SK-N-SH (cell line): Measurements from ENCODE around the gene PDE6B. TPM values are rescaled to one million over a fixed set of nuclear protein-coding genes. Genes with fewer than 3 reads are reported as not detected.

Source experiments
- CTCF ChIA-PET: fragments of 300-600, 350-600 bp; formaldehyde crosslinking; extraction: SDS; loops from one replicate; lab custom pipeline; 2021; lab: Yijun Ruan, JAX
- POLR2A ChIA-PET: fragments of 350-600 bp; sonication (Branson Sonifier 250); formaldehyde crosslinking; extraction: SDS; loops from one replicate; lab custom pipeline; 2020; ENCODE audit warnings: antibody characterized with exemption, inconsistent platforms; lab: Yijun Ruan, JAX
- DNase-seq: peaks from one replicate; pipeline ENCODE4 v3.0.0; 2012
- H2AFZ ChIP-seq: fragments of 200-600 bp; sonication (generic); 2 replicates; pipeline ENCODE4 v1.8.1; 2016; ENCODE audit warnings: antibody characterized with exemption, mild to moderate bottlenecking, low read depth
- H3F3A ChIP-seq: fragments of 200-600 bp; sonication (generic); replicated peaks from 2 replicates; pipeline ENCODE3; 2016; ENCODE audit warnings: antibody characterized with exemption, mild to moderate bottlenecking; ENCODE audit not compliant: insufficient read depth
- H3K27ac ChIP-seq, 2 experiments: fragments of 200-500 bp in 1 of 2; fragments of 200-600 bp in 1 of 2; sonication (Bioruptor generic) in 1 of 2; sonication (generic), shearing (Covaris generic) in 1 of 2; 2 replicates each; pipeline versions ENCODE4 v1.5.1 to v1.6.1; 2014 to 2016; ENCODE audit warnings: low read depth in 2 of 2, inconsistent platforms in 1 of 2, low read length in 1 of 2, mild to moderate bottlenecking in 1 of 2, mixed read lengths in 1 of 2
- H3K27me3 ChIP-seq: fragments of 200-600 bp; sonication (generic), shearing (Covaris generic); 2 replicates; pipeline ENCODE4 v1.6.1; 2016; ENCODE audit warnings: mixed run types; ENCODE audit not compliant: insufficient read depth
- H3K36me3 ChIP-seq, 2 experiments: fragments of 200-500 bp in 1 of 2; fragments of 200-600 bp in 1 of 2; sonication (Bioruptor generic) in 1 of 2; sonication (generic) in 1 of 2; replicated peaks in 1 of 2; 2 replicates each; pipeline versions ENCODE3 to v1.5.1; 2014 to 2016; ENCODE audit warnings: low read length in 1 of 2, mild to moderate bottlenecking in 1 of 2; ENCODE audit not compliant: insufficient read depth in 2 of 2, control insufficient read depth in 1 of 2
- H3K4me1 ChIP-seq, 2 experiments: fragments of 200-500 bp in 1 of 2; fragments of 200-600 bp in 1 of 2; sonication (Bioruptor generic) in 1 of 2; sonication (generic), shearing (Covaris generic) in 1 of 2; 2 replicates each; pipeline versions ENCODE4 v1.5.1 to v1.6.1; 2014 to 2016; ENCODE audit warnings: low read depth in 1 of 2, low read length in 1 of 2, mixed run types in 1 of 2; ENCODE audit not compliant: insufficient read depth in 2 of 2, control insufficient read depth in 1 of 2
- H3K4me2 ChIP-seq: fragments of 200-600 bp; sonication (generic), shearing (Covaris generic); 2 replicates; pipeline ENCODE4 v1.6.1; 2017; ENCODE audit warnings: mixed run types
- H3K4me3 ChIP-seq, 2 experiments: fragments of 200-500 bp in 1 of 2; fragments of 200-600 bp in 1 of 2; sonication (Bioruptor generic) in 1 of 2; sonication (generic), shearing (Covaris generic) in 1 of 2; 2 replicates each; pipeline versions ENCODE4 v1.5.1 to v1.8.1; 2014 to 2016; ENCODE audit warnings: low read depth in 2 of 2, inconsistent platforms in 1 of 2, low read length in 1 of 2, mild to moderate bottlenecking in 1 of 2, mixed read lengths in 1 of 2, moderate library complexity in 1 of 2
- H3K79me2 ChIP-seq: fragments of 200-600 bp; sonication (generic); 2 replicates; pipeline ENCODE4 v1.8.1; 2017; ENCODE audit warnings: mild to moderate bottlenecking; ENCODE audit not compliant: insufficient read depth
- H3K9ac ChIP-seq: fragments of 200-600 bp; sonication (generic); 2 replicates; pipeline ENCODE4 v1.6.1; 2017; ENCODE audit warnings: mixed run types
- H3K9me2 ChIP-seq: fragments of 200-600 bp; sonication (generic); 2 replicates; pipeline ENCODE4 v1.6.1; 2017; ENCODE audit warnings: mixed run types
- H3K9me3 ChIP-seq: fragments of 200-600 bp; sonication (generic); 2 replicates; pipeline ENCODE4 v1.6.1; 2017; ENCODE audit warnings: mixed run types, mild to moderate bottlenecking, moderate library complexity
- H4K20me1 ChIP-seq: fragments of 200-600 bp; sonication (generic); 2 replicates; pipeline ENCODE4 v1.6.1; 2017; ENCODE audit warnings: mild to moderate bottlenecking, mixed run types; ENCODE audit not compliant: insufficient read depth
- CHD2 ChIP-seq: fragments of 150-350 bp; IDR thresholded peaks from 2 replicates; pipeline ENCODE4 v1.6.1; 2018; ENCODE audit warnings: low read length; ENCODE audit not compliant: partially characterized antibody
- ELF1 ChIP-seq: IDR thresholded peaks from 2 replicates; pipeline ENCODE4 v1.4.0; 2012
- EP300 ChIP-seq, 2 experiments: IDR thresholded peaks; 2 replicates each; pipeline versions ENCODE4 v1.4.0 to v1.6.1; 2012; ENCODE audit warnings: borderline replicate concordance in 1 of 2, low read depth in 1 of 2, low read length in 1 of 2
- FOXJ3 ChIP-seq: sonication (generic); formaldehyde crosslinking; IDR thresholded peaks from 2 replicates; pipeline ENCODE4 v1.5.1; 2020; ENCODE audit warnings: mild to moderate bottlenecking, missing genetic modification reagents
- FOXM1 ChIP-seq: IDR thresholded peaks from 2 replicates; pipeline ENCODE4 v1.4.0; 2012; ENCODE audit warnings: low read depth, mild to moderate bottlenecking
- NFIC ChIP-seq: IDR thresholded peaks from 2 replicates; pipeline ENCODE4 v1.4.0; 2012; ENCODE audit warnings: borderline replicate concordance
- NRF1 ChIP-seq: IDR thresholded peaks from 2 replicates; pipeline ENCODE4 v1.6.1; 2012; ENCODE audit warnings: low read depth, mild to moderate bottlenecking, low read length
- RAD21 ChIP-seq: IDR thresholded peaks from 2 replicates; pipeline ENCODE4 v1.6.1; 2012; ENCODE audit warnings: mild to moderate bottlenecking, low read length
- RCOR1 ChIP-seq: fragments of 150-350 bp; IDR thresholded peaks from 2 replicates; pipeline ENCODE4 v1.6.1; 2017; ENCODE audit warnings: antibody characterized with exemption, low read length
- RFX5 ChIP-seq: IDR thresholded peaks from 2 replicates; pipeline ENCODE4 v1.6.1; 2012; ENCODE audit warnings: mild to moderate bottlenecking, improper control_type of control experiment, low read length
- RXRA ChIP-seq: IDR thresholded peaks from 2 replicates; pipeline ENCODE4 v1.4.0; 2012; ENCODE audit warnings: low read depth, mild to moderate bottlenecking, borderline replicate concordance
- SIN3A ChIP-seq: IDR thresholded peaks from 2 replicates; pipeline ENCODE4 v1.6.1; 2012; ENCODE audit warnings: low read depth, mild to moderate bottlenecking, low read length, moderate library complexity, borderline replicate concordance
- TAF1 ChIP-seq: IDR thresholded peaks from 2 replicates; pipeline ENCODE4 v1.6.1; 2012; ENCODE audit warnings: low read depth, mild to moderate bottlenecking, low read length, moderate library complexity, borderline replicate concordance
- TEAD4 ChIP-seq: IDR thresholded peaks from 2 replicates; pipeline ENCODE4 v1.4.0; 2012; ENCODE audit warnings: mild to moderate bottlenecking, borderline replicate concordance; ENCODE audit not compliant: insufficient read depth
- YY1 ChIP-seq: IDR thresholded peaks from 2 replicates; pipeline ENCODE4 v1.4.0; 2012; ENCODE audit warnings: low read depth, mild to moderate bottlenecking
- whole genome bisulfite sequencing: methylation state at CpG from one replicate; pipeline ENCODE4 v1.1.6; 2017; ENCODE audit warnings: low lambda C conversion rate; 5-methylcytosine and 5-hydroxymethylcytosine counted together
- polyA plus RNA-seq, 3 experiments: library from polyadenylated mRNA; depleted of rRNA; stranded (reverse); fragments of >200 nt; gene quantifications; 2 replicates each; pipeline ENCODE4 v1.2.3, GENCODE V29; 2012
- TF ChIP-seq, protein P1 (sequence below): fragments of 150-350 bp; IDR thresholded peaks from 2 replicates; pipeline ENCODE4 v1.6.1; 2017; ENCODE audit warnings: antibody characterized with exemption, low read length, low read depth, borderline replicate concordance
- TF ChIP-seq, protein P2 (sequence below): IDR thresholded peaks from 2 replicates; pipeline ENCODE4 v1.4.0; 2012; ENCODE audit warnings: low read depth, borderline replicate concordance
- TF ChIP-seq, protein P3 (sequence below): IDR thresholded peaks from 2 replicates; pipeline ENCODE4; 2012
- TF ChIP-seq, protein P4 (sequence below): fragments of 150-350 bp; IDR thresholded peaks from 2 replicates; pipeline ENCODE4 v1.6.1; 2016; ENCODE audit warnings: mild to moderate bottlenecking, low read depth, low read length

Gene PDE6B
- polyA plus RNA-seq, 1 of the 3 experiments (the other 2 are of a cell fraction): 1.2 TPM

DNA sequence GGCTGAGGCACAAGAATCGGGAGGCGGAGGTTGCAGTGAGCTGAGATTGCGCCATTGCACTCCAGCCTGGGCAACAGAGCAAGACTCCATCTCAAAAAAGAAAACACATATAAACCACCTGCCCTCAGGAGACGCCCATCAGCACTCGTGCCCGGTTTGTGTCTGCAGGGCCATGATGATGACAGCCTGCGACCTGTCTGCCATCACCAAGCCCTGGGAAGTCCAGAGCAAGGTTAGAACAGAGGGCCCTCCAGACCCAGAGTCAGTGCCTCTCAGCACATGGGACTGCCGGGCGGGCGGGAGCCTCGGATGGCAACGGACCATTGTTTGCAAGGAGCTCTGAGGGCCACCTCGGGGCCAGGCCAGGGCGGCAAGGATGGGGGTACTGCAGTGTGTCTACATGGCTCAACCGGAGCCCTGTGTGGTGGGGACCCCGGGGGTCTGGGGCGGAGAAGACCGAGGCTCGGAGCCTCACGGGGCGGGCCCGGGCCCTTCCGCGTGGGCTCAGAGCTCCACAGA, 39.4 kb downstream of the PDE6B start:
- H3K4me2 ChIP-seq: no peak overlapping the region
- H3K4me1 ChIP-seq: peaks cover 0 to 22% of the 10 kb centered on the region in 2 experiments; a peak in 1 of 4 replicates
- no peaks in the 10 kb centered on the region for H4K20me1 ChIP-seq
- H3K27ac ChIP-seq: no peak overlapping the region
- no peaks in the 10 kb centered on the region for H3K27me3 ChIP-seq
- H3K9me3 ChIP-seq: no peaks in the 10 kb centered on the region
- POLR2A ChIA-PET: interaction anchor here (1.0 to 2.4 kb wide), 2 partner anchors 9 to 15 kb away, joined by 5 to 24 read pairs; partner anchors contain the start of genes ATP5ME and MYL5
- H3K4me3 ChIP-seq: no peak overlapping the region; a peak in 1 of 4 replicates
- DNase-seq: no peak
- no peaks in the 10 kb centered on the region for H3K9me2 ChIP-seq
- no peaks in the 10 kb centered on the region for H3K79me2 ChIP-seq
- no peak overlapping the region for H3K9ac ChIP-seq
- H3K36me3 ChIP-seq: no peaks in the 10 kb centered on the region
- no peak overlapping the region for H2AFZ ChIP-seq
- 98% methylated on average over 16 of the region's 24 CpGs for WGBS
- no peak for TF ChIP-seq RCOR1
- TF ChIP-seq NFIC: no peak
- no peak for TF ChIP-seq SIN3A
- CTCF ChIA-PET: interaction anchor here (0.7 to 2.1 kb wide), 3 partner anchors 9 to 19 kb away, joined by 3 to 10 read pairs (median 9); partner anchors contain the start of gene ATP5ME
- no peaks in the 10 kb centered on the region for H3F3A ChIP-seq

DNA sequence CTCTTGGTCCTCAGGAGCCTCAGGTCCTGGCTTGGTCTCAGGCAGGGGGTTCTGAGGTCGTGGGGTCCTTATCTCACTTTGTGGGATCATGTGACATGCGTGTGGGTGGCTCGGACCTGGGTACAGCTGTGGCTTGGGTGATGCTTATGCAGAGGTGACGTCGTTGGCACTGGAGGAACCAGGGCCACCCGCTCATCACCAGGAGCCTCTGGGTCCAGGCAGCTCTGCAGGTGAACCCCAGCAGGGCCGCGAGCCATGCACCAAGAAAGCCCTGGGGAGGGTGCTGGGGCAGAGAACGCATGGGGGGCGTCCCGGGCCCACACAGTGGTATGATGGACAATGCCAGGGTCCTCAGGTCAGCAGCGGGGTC, 40.0 kb downstream of the PDE6B start:
- 90% methylated on average over 5 of the region's 12 CpGs for WGBS
- TF ChIP-seq YY1 (no peak), RXRA (no peak), FOXJ3 (CRISPR knock-in tag) (no peak), TEAD4 (no peak), RFX5 (no peak), CHD2 (no peak), FOXM1 (no peak), TAF1 (no peak), NRF1 (no peak), NFIC (no peak), RAD21 (no peak), ELF1 (no peak), EP300 (IDR thresholded peaks at IDR 0.05; ENCODE audit: borderline replicate concordance in 1 of 2, low read depth in 1 of 2, low read length in 1 of 2) (no peak)
- TF ChIP-seq, protein P1, sequence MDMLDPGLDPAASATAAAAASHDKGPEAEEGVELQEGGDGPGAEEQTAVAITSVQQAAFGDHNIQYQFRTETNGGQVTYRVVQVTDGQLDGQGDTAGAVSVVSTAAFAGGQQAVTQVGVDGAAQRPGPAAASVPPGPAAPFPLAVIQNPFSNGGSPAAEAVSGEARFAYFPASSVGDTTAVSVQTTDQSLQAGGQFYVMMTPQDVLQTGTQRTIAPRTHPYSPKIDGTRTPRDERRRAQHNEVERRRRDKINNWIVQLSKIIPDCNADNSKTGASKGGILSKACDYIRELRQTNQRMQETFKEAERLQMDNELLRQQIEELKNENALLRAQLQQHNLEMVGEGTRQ: no peak
- TF ChIP-seq, protein P2, sequence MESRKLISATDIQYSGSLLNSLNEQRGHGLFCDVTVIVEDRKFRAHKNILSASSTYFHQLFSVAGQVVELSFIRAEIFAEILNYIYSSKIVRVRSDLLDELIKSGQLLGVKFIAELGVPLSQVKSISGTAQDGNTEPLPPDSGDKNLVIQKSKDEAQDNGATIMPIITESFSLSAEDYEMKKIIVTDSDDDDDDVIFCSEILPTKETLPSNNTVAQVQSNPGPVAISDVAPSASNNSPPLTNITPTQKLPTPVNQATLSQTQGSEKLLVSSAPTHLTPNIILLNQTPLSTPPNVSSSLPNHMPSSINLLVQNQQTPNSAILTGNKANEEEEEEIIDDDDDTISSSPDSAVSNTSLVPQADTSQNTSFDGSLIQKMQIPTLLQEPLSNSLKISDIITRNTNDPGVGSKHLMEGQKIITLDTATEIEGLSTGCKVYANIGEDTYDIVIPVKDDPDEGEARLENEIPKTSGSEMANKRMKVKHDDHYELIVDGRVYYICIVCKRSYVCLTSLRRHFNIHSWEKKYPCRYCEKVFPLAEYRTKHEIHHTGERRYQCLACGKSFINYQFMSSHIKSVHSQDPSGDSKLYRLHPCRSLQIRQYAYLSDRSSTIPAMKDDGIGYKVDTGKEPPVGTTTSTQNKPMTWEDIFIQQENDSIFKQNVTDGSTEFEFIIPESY: no peak
- TF ChIP-seq, protein P3, sequence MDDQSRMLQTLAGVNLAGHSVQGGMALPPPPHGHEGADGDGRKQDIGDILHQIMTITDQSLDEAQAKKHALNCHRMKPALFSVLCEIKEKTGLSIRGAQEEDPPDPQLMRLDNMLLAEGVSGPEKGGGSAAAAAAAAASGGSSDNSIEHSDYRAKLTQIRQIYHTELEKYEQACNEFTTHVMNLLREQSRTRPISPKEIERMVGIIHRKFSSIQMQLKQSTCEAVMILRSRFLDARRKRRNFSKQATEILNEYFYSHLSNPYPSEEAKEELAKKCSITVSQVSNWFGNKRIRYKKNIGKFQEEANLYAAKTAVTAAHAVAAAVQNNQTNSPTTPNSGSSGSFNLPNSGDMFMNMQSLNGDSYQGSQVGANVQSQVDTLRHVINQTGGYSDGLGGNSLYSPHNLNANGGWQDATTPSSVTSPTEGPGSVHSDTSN: no peak
- TF ChIP-seq, protein P4, sequence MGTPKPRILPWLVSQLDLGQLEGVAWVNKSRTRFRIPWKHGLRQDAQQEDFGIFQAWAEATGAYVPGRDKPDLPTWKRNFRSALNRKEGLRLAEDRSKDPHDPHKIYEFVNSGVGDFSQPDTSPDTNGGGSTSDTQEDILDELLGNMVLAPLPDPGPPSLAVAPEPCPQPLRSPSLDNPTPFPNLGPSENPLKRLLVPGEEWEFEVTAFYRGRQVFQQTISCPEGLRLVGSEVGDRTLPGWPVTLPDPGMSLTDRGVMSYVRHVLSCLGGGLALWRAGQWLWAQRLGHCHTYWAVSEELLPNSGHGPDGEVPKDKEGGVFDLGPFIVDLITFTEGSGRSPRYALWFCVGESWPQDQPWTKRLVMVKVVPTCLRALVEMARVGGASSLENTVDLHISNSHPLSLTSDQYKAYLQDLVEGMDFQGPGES: no peak
- Histone ChIP-seq H3K9ac (no peak overlapping the region), H3K27ac (no peak overlapping the region; a peak in 1 of 4 replicates), H2AFZ (no peak overlapping the region), H3K27me3 (no peaks in the 10 kb centered on the region), H3K9me2 (no peaks in the 10 kb centered on the region), H3K4me1 (peaks cover 0 to 22% of the 10 kb centered on the region in 2 experiments; a peak in 1 of 4 replicates), H3K79me2 (no peaks in the 10 kb centered on the region), H4K20me1 (no peaks in the 10 kb centered on the region), H3K9me3 (no peaks in the 10 kb centered on the region), H3K36me3 (no peaks in the 10 kb centered on the region), H3F3A (no peaks in the 10 kb centered on the region), H3K4me3 (no peak overlapping the region), H3K4me2 (no peak overlapping the region)
- CTCF ChIA-PET: interaction anchor here (0.6 to 2.1 kb wide), 2 partner anchors 19 to 62 kb away, joined by 3 to 10 read pairs; no protein-coding TSS in a partner anchor
- POLR2A ChIA-PET: interaction anchor here (1.2 to 2.4 kb wide), 3 partner anchors 8 to 19 kb away, joined by 4 to 24 read pairs (median 4); partner anchors contain the start of genes ATP5ME and MYL5
- no peak for DNase-seq
